ENCODE results near the gene SFN. TPM values are rescaled to one million over a fixed set of nuclear protein-coding genes. Genes with fewer than 3 reads are reported as not detected.

Gene SFN
- total RNA-seq, 1 experiment from 2014 or later = 1.0 TPM

Small RNA genes within 50 kb of the gene (small RNA-seq; reads per million reads assigned to genes)
- gene RN7SL165P = not detected

Other genes starting within 250 kb of the SFN start
- gene ARID1A, start 167.1 kb upstream of the SFN start, total RNA-seq (2014; rRNA removed; shearing (Covaris generic); ENCODE audit: low replicate concordance) = 55.8 and 73.1 TPM in 2 replicates
- 5.8 and 15.7 TPM in 2 replicates for gene PIGV, start 75.2 kb upstream of the SFN start, total RNA-seq (2014; rRNA removed; shearing (Covaris generic); ENCODE audit: low replicate concordance)
- gene ZDHHC18, start 36.5 kb upstream of the SFN start, total RNA-seq (2014; rRNA removed; shearing (Covaris generic); ENCODE audit: low replicate concordance) = 25.1 and 31.0 TPM in 2 replicates
- gene GPN2, start 27.1 kb downstream of the SFN start, total RNA-seq (2014; rRNA removed; shearing (Covaris generic); ENCODE audit: low replicate concordance) = 32.6 and 33.3 TPM in 2 replicates
- gene GPATCH3, start 37.3 kb downstream of the SFN start, total RNA-seq (2014; rRNA removed; shearing (Covaris generic); ENCODE audit: low replicate concordance) = 5.6 and 10.1 TPM in 2 replicates
- not detected in 2 replicates for gene NR0B2, start 50.8 kb downstream of the SFN start, total RNA-seq (2014; rRNA removed; shearing (Covaris generic); ENCODE audit: low replicate concordance)
- gene NUDC, start 58.6 kb downstream of the SFN start, total RNA-seq (2014; rRNA removed; shearing (Covaris generic); ENCODE audit: low replicate concordance) = 28.1 and 76.6 TPM in 2 replicates
- 0.14 TPM in 1 of 2 replicates, not detected in the other for gene KDF1, start 97.3 kb downstream of the SFN start, total RNA-seq (2014; rRNA removed; shearing (Covaris generic); ENCODE audit: low replicate concordance)
- not detected in 2 replicates for gene TRNP1, start 130.5 kb downstream of the SFN start, total RNA-seq (2014; rRNA removed; shearing (Covaris generic); ENCODE audit: low replicate concordance)
- gene TENT5B, start 149.7 kb downstream of the SFN start, total RNA-seq (2014; rRNA removed; shearing (Covaris generic); ENCODE audit: low replicate concordance) = not detected in 2 replicates